H9 (cell line): ENCODE results near the gene ZSCAN29. TPM values are rescaled to one million over a fixed set of nuclear protein-coding genes. Genes with fewer than 3 reads are reported as not detected.

Source experiments
- DNase-seq: peaks from one replicate; pipeline ENCODE4 v3.0.0-alpha.2; 2017
- H2AFZ ChIP-seq: one replicate; pipeline ENCODE4 v1.6.1; 2013; ENCODE audit warnings: mild to moderate bottlenecking, low read length, control low read depth, moderate library complexity
- H2AK5ac ChIP-seq: 2 replicates; pipeline ENCODE4 v1.6.1; 2013; ENCODE audit warnings: low read length, control low read depth, mixed read lengths; ENCODE audit not compliant: insufficient read length
- H2BK120ac ChIP-seq: one replicate; pipeline ENCODE4 v1.6.1; 2013; ENCODE audit warnings: low read depth, mild to moderate bottlenecking, low read length, control low read depth, inconsistent platforms; ENCODE audit not compliant: poor library complexity, severe bottlenecking
- H2BK12ac ChIP-seq: 2 replicates; pipeline ENCODE4 v1.6.1; 2013; ENCODE audit warnings: low read length, control low read depth, mixed read lengths, low read depth; ENCODE audit not compliant: insufficient read length
- H2BK15ac ChIP-seq: 2 replicates; pipeline ENCODE4 v1.6.1; 2013; ENCODE audit warnings: low read depth, low read length, control low read depth
- H2BK20ac ChIP-seq: one replicate; pipeline ENCODE4 v1.6.1; 2013; ENCODE audit warnings: low read depth, mild to moderate bottlenecking, low read length, control low read depth, inconsistent platforms; ENCODE audit not compliant: poor library complexity, severe bottlenecking
- H2BK5ac ChIP-seq: 2 replicates; pipeline ENCODE4 v1.6.1; 2013; ENCODE audit warnings: low read length, control low read depth, mixed read lengths; ENCODE audit not compliant: insufficient read length
- H3K14ac ChIP-seq: 2 replicates; pipeline ENCODE4 v1.6.1; 2013; ENCODE audit warnings: low read length, control low read depth; ENCODE audit not compliant: insufficient read depth
- H3K18ac ChIP-seq: 2 replicates; pipeline ENCODE4 v1.6.1; 2013; ENCODE audit warnings: low read depth, mild to moderate bottlenecking, mixed read lengths, low read length, control low read depth; ENCODE audit not compliant: insufficient read length
- H3K23ac ChIP-seq: 2 replicates; pipeline ENCODE4 v1.6.1; 2013; ENCODE audit warnings: low read length, control low read depth, mixed read lengths, low read depth; ENCODE audit not compliant: insufficient read length
- H3K23me2 ChIP-seq: 2 replicates; pipeline ENCODE4 v1.6.1; 2013; ENCODE audit warnings: low read depth, mild to moderate bottlenecking, mixed read lengths, low read length, control low read depth; ENCODE audit not compliant: insufficient read length, poor library complexity, severe bottlenecking
- H3K27ac ChIP-seq: 2 replicates; pipeline ENCODE4 v1.5.1; 2013; ENCODE audit warnings: low read length, control low read depth, mixed read lengths, low read depth; ENCODE audit not compliant: insufficient read length
- H3K27me3 ChIP-seq: 2 replicates; pipeline ENCODE4 v1.6.1; 2013; ENCODE audit warnings: low read length, control low read depth, inconsistent platforms; ENCODE audit not compliant: insufficient read depth
- H3K4ac ChIP-seq: 2 replicates; pipeline ENCODE4 v1.6.1; 2013; ENCODE audit warnings: low read depth, mild to moderate bottlenecking, control low read depth, inconsistent platforms, low read length, moderate library complexity
- H3K4me1 ChIP-seq: 2 replicates; pipeline ENCODE4 v1.6.1; 2013; ENCODE audit warnings: low read length, control low read depth, inconsistent platforms; ENCODE audit not compliant: insufficient read depth
- H3K4me2 ChIP-seq: 2 replicates; pipeline ENCODE4 v1.6.1; 2013; ENCODE audit warnings: low read length, control low read depth, mixed read lengths; ENCODE audit not compliant: insufficient read length, insufficient read depth
- H3K56ac ChIP-seq: 2 replicates; pipeline ENCODE4 v1.6.1; 2013; ENCODE audit warnings: low read depth, mild to moderate bottlenecking, mixed read lengths, low read length, control low read depth; ENCODE audit not compliant: insufficient read length
- H3K79me1 ChIP-seq: 2 replicates; pipeline ENCODE4 v1.6.1; 2013; ENCODE audit warnings: low read depth, mild to moderate bottlenecking, moderate library complexity, low read length, control low read depth, inconsistent platforms; ENCODE audit not compliant: insufficient read depth, poor library complexity, severe bottlenecking
- H3K79me2 ChIP-seq: 2 replicates; pipeline ENCODE4 v1.6.1; 2013; ENCODE audit warnings: low read length, control low read depth, inconsistent platforms; ENCODE audit not compliant: insufficient read depth
- H3K9ac ChIP-seq: 2 replicates; pipeline ENCODE4 v1.6.1; 2013; ENCODE audit warnings: low read length, control low read depth, mixed read lengths; ENCODE audit not compliant: insufficient read length; ENCODE audit errors: extremely low read depth
- H3K9me3 ChIP-seq: one replicate; pipeline ENCODE4 v1.6.1; 2013; ENCODE audit warnings: low read depth, low read length, inconsistent platforms; ENCODE audit not compliant: control insufficient read depth
- H3T11ph ChIP-seq: one replicate; pipeline ENCODE4 v1.6.1; 2013; ENCODE audit warnings: mild to moderate bottlenecking, low read length, control low read depth, inconsistent platforms
- H4K20me1 ChIP-seq: one replicate; pipeline ENCODE4 v1.6.1; 2013; ENCODE audit not compliant: control insufficient read depth, insufficient read length, insufficient read depth
- H4K5ac ChIP-seq: 2 replicates; pipeline ENCODE4 v1.6.1; 2013; ENCODE audit warnings: low read depth, mild to moderate bottlenecking, mixed read lengths, low read length, control low read depth; ENCODE audit not compliant: insufficient read length
- H4K8ac ChIP-seq: replicated peaks from 2 replicates; pipeline ENCODE4 v1.6.1; 2013; ENCODE audit warnings: low read length, control low read depth, mixed read lengths, low read depth; ENCODE audit not compliant: insufficient read length
- H4K91ac ChIP-seq: 2 replicates; pipeline ENCODE4 v1.6.1; 2013; ENCODE audit warnings: low read depth, mild to moderate bottlenecking, moderate library complexity, mixed read lengths, low read length, control low read depth; ENCODE audit not compliant: insufficient read length
- H3K27ac Mint-ChIP-seq, 3 experiments: 2 replicates in 2 of 3; 3 replicates in 1 of 3; pipeline ENCODE4 v1.8.0; 2020 to 2021; ENCODE audit warnings: mixed read lengths in 3 of 3, mild to moderate bottlenecking in 1 of 3, moderate library complexity in 1 of 3
- H3K27me3 Mint-ChIP-seq: 2 replicates; pipeline ENCODE4 v1.8.0; 2021; ENCODE audit warnings: low read depth, mild to moderate bottlenecking, moderate library complexity, mixed read lengths
- H3K36me3 Mint-ChIP-seq, 3 experiments: 2 replicates in 2 of 3; 3 replicates in 1 of 3; pipeline ENCODE4 v1.8.0; 2020 to 2021; ENCODE audit warnings: low read depth in 3 of 3, mixed read lengths in 3 of 3; ENCODE audit not compliant: insufficient read depth in 1 of 3
- H3K4me1 Mint-ChIP-seq, 2 experiments: 2 replicates each; pipeline ENCODE4 v1.8.0; 2020; ENCODE audit warnings: mixed read lengths in 2 of 2
- H3K4me3 Mint-ChIP-seq, 2 experiments: 2 replicates in 1 of 2; 3 replicates in 1 of 2; pipeline ENCODE4 v1.8.0; 2020 to 2021; ENCODE audit warnings: mild to moderate bottlenecking in 2 of 2, mixed read lengths in 2 of 2, moderate library complexity in 1 of 2
- H3K9me3 Mint-ChIP-seq, 2 experiments: 2 replicates in 1 of 2; 3 replicates in 1 of 2; pipeline ENCODE4 v1.8.0; 2020; ENCODE audit warnings: mild to moderate bottlenecking in 2 of 2, mixed read lengths in 2 of 2, moderate library complexity in 1 of 2
- CTCF ChIP-seq: fragments of 200-600 bp; sonication (generic); conservative IDR thresholded peaks from 3 replicates; pipeline ENCODE4 v1.8.0; 2021; ENCODE audit warnings: antibody characterized with exemption, mild to moderate bottlenecking
- WGBS: extraction: QIAGEN DNeasy Blood & Tissue Kit; methylation state at CpG from one replicate; pipeline ENCODE4 v1.1.7; 2013; ENCODE audit warnings: missing lambda C conversion rate, low lambda C conversion rate, mixed read lengths; ENCODE audit not compliant: insufficient read length; ENCODE audit errors: extremely low coverage; 5-methylcytosine and 5-hydroxymethylcytosine counted together
- total RNA-seq: library from RNA; stranded (reverse); gene quantifications from 2 replicates; pipeline ENCODE4 v1.2.1, GENCODE V29; 2021

Gene ZSCAN29
- total RNA-seq, 1 experiment from 2014 or later = 52.5 TPM

- no peak overlapping the region for H2AFZ ChIP-seq
- no peak overlapping the region for H4K91ac ChIP-seq
- H3K9me3 ChIP-seq = no peaks in the 10 kb centered on the region
- peaks cover 28% of the 10 kb centered on the region for H3K27me3 Mint-ChIP-seq
- no peaks in the 10 kb centered on the region for H3K27me3 ChIP-seq
- H3K9ac ChIP-seq = no peak overlapping the region
- H4K8ac ChIP-seq = no peak overlapping the region
- no CpG with 5 or more reads among the region's 6 CpGs for WGBS
- TF ChIP-seq CTCF = no peak
- H3K27ac Mint-ChIP-seq = no peak overlapping the region
- no peaks in the 10 kb centered on the region for H3K4me1 ChIP-seq
- H3K14ac ChIP-seq = no peak overlapping the region
- H2AK5ac ChIP-seq = no peak overlapping the region
- H3K4me1 Mint-ChIP-seq = peaks cover 3 to 5% of the 10 kb centered on the region in 2 experiments; a peak in 2 of 4 replicates
- no peaks in the 10 kb centered on the region for H3K79me1 ChIP-seq
- no peak overlapping the region for H2BK5ac ChIP-seq
- H3K23ac ChIP-seq = no peak overlapping the region
- H3K56ac ChIP-seq = no peak overlapping the region
- no peak for DNase-seq
- no peak overlapping the region for H2BK20ac ChIP-seq
- H2BK12ac ChIP-seq = no peak overlapping the region
- no peak overlapping the region for H2BK120ac ChIP-seq
- no peaks in the 10 kb centered on the region for H3K23me2 ChIP-seq
- no peaks in the 10 kb centered on the region for H4K20me1 ChIP-seq
- no peak overlapping the region for H4K5ac ChIP-seq
- no peak overlapping the region for H3T11ph ChIP-seq
- H2BK15ac ChIP-seq = no peak overlapping the region
- H3K79me2 ChIP-seq = no peaks in the 10 kb centered on the region
- no peaks in the 10 kb centered on the region for H3K9me3 Mint-ChIP-seq
- H3K27ac ChIP-seq = no peak overlapping the region
- H3K4me2 ChIP-seq = no peak overlapping the region
- no peak overlapping the region for H3K18ac ChIP-seq
- no peaks in the 10 kb centered on the region for H3K36me3 Mint-ChIP-seq
- H3K4ac ChIP-seq = no peak overlapping the region
- H3K4me3 Mint-ChIP-seq = no peak overlapping the region
These were observed 54.5 kb downstream of the ZSCAN29 start for GRCh38 chr15:43316016-43316970.
